GM23248 (cell line): ENCODE data around the gene STARD13.

Experiments used
- EZH2 ChIP-seq: fragments of 200-600 bp; sonication (generic); IDR thresholded peaks from 2 replicates; pipeline ENCODE4 v1.6.1; 2018; ENCODE audit warnings: antibody characterized with exemption, mild to moderate bottlenecking; ENCODE audit not compliant: insufficient read depth, poor library complexity, severe bottlenecking
- EZH2phosphoT487 ChIP-seq: fragments of 200-600 bp; sonication (generic); IDR thresholded peaks from 2 replicates; pipeline ENCODE4 v1.6.1; 2018; ENCODE audit warnings: antibody characterized with exemption, moderate library complexity, mild to moderate bottlenecking, low read depth; ENCODE audit not compliant: insufficient read depth

DNA sequence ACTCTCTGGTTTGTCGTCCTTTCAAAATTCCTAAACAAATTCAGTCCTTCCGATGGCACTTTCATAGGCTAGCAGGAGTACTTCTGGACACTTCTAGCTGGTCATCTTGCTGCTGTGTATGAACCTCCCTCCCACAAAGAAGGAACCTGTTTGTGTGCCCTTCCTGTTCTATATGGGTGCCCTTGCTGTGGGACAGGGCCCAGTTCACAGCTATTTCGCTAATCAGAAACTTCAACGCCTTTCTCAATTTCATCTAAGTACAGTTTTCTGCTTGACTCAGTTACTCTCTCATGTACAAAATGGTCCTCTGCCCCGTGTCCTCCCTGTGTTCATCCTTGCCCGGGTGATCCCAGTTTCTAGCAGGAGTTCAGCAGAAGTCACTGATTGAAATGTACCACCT, 96.1 kb downstream of the STARD13 start:
- no peak for TF ChIP-seq EZH2
- no peak for TF ChIP-seq EZH2phosphoT487
